ENCODE data around the gene AHCTF1.
"Not testable (repeated sequence)": the region's sequence is repeated elsewhere in the genome, so short reads cannot be mapped to it uniquely, and the experiment has no call there.

AHCTF1 gene

DNA sequence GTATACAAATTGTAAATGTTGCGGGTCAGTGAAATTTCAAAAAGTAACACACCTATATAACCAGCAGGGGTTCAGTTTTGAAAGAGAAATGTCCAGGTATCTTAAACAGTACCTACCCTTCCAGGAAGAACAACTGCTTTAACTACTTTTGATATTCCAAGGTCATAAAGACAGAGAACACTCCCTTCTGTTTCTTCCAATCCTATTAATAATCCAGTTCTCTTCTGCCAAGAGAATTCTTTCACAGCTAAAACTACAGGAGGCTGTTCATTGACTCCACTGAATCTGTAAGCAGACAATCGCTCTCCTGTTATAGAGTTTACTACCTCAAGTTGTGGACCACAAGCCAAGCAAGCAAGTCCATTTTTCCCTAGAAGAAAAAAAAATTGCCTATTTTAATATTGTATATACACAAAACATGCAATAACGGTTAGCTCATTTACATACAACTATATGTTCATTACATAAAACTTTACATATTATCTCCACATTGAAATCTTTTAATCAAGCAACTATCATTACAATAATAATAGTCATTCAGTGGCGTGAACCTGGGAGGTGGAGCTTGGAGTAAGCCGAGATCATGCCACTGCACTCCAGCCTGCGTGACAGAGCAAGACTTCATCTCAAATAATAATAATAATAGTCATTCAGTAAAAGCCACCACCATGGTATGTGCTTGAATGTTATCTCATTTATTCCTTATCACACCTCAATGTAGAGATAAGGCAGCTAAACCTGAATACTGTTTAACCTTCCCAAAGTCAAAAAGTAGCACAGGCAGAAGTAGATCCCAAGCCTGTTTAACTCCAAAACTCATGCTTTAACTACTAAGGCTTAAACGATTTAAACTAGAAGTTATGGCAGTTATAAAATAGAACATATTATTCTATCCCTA lies 15.5 kb downstream of the AHCTF1 start:
- not testable (repeated sequence) for DNase-seq (ENCODE audit: low read depth)

GRCh38 chr1:246907472-246907871 lies 24.3 kb downstream of the AHCTF1 start:
- DNase-seq (ENCODE audit: low read depth), result peak; percentile 53

DNA sequence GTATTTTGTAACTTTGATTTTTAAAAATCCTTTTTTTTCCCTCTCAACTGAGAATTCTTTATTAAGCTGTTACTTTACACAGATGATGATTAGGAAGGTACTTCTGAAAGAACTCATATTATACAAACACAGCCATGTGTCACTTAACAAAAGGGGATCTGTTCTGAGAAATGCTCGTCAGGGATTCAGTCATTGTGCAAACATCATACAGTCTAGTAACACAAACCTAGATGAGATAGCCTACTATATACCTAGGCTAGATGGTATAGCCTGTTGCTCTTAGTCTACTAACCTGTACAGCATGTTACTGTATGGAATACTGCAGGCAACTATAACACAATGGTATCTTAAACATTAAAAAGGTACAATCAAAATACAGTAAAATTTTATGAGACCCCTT lies 24.9 kb downstream of the AHCTF1 start:
- no peak for DNase-seq (ENCODE audit: low read depth)

DNA sequence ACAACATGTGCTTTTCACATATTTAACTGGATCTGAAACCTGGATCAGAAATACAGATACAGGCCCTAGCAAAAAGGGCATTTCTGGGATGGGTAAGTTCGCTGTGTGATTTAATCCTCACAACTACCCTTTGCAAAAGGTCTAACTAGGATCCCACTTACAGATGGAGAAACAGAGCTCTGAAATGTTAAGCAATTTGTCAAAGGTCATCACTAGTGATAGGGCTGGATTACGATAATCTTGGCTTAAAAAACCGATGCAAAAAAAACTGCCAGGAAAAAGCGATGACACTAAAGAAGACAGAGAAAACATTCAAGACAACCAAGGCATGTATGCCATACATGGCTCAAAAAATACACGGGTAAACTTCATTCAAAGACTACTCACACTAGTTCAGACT lies 29.9 kb downstream of the AHCTF1 start:
- DNase-seq (ENCODE audit: low read depth), result no peak

GRCh38 chr1:246897302-246897701 lies 34.4 kb downstream of the AHCTF1 start:
- no peak for DNase-seq (ENCODE audit: low read depth)

DNA sequence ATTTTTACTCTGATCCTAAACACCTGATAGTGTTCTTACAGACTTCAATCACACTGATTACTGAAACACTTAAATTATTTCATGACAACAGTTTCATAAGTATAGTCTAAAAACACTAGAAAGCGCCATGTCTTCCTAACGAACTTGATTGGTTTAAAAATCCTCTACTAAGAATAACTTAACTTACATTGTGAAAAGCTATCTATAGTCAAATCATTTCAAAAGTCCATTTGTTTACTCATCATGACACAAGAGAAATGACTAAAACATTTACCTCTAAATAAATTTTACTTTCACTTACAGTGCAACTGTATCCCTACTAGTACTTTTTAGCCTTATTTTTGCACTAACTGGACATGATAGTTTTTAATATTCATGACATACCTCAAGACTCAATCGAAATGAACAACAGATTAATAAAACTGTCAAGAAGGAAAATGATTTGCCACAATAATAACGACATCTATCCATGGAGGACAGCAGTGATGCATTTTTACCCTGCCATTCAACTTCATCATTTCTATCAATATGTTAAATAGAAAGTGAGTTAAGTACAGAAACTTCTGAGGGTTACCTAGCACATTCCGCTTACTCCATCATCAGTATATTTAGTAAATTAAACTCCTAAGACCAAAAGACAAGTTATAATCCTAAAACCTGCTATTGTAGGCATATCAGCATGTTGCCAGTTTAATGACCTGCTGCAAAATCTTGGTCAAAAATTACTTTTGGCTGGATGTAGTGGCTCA lies 38.4 kb downstream of the AHCTF1 start:
- peak; percentile 10 for DNase-seq (ENCODE audit: low read depth)

DNA sequence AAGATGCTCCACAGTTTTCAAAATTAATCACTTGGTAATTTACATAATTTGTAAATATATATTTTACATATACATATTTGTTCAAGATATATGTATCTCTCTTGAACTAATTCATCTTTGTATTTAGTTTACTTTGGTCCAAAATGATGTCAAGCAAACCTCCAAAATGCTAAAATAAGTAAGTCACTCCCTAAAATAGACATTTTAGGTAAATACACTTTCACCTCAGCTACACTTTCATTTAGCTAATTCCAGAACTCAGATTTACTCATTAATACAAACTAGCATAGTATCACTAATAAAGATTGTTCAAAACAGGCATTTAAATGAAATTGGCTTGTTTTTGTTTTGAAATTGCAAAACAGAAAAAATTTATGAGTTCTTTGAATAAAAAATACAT lies 40.6 kb downstream of the AHCTF1 start:
- DNase-seq (ENCODE audit: low read depth), result no peak

DNA sequence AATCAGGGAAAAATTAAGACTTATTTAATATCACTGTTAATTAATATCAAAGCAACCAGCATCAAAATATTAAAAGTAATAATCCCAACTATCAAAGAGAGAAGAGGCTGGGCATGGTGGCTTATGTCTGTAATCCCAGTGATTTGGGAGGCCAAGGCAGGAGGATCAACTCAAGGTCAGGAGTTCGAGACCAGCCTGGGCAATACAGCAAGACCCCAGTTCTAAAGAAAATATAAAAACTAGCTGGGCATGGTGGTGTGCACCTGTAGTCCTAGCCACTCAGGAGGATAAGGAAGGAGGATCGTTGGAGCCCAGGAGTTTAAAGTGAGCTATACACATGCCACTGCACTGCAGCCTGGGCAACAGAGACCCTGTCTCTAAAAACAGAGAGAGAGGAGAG lies 43.2 kb downstream of the AHCTF1 start:
- DNase-seq (ENCODE audit: low read depth), result no peak

- not testable (repeated sequence) for DNase-seq (ENCODE audit: low read depth)
Measured at GRCh38 chr1:246885389-246885788, 46.4 kb downstream of the AHCTF1 start.

DNA sequence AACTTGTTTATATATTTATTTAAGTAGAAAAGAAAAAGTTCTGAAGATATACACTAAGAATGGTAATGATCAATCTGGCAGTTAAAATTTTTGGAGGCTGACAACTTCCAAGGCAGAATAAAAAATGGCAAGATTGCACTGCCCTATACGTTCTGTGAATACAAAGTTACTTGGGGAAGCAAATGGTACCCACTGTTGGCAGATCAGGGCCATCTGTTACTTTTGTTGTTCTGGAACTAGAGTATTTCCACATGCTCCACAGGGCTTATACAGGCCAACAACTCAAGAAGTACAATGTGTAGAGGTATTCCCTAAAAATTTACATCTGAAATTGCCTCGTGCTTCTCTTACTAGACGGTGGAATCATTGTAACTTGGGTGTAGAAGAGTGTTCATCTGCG lies 53.2 kb downstream of the AHCTF1 start:
- DNase-seq (ENCODE audit: low read depth), result no peak

GRCh38 chr1:246876431-246876830 lies 55.3 kb downstream of the AHCTF1 start:
- no peak for DNase-seq (ENCODE audit: low read depth)

DNA sequence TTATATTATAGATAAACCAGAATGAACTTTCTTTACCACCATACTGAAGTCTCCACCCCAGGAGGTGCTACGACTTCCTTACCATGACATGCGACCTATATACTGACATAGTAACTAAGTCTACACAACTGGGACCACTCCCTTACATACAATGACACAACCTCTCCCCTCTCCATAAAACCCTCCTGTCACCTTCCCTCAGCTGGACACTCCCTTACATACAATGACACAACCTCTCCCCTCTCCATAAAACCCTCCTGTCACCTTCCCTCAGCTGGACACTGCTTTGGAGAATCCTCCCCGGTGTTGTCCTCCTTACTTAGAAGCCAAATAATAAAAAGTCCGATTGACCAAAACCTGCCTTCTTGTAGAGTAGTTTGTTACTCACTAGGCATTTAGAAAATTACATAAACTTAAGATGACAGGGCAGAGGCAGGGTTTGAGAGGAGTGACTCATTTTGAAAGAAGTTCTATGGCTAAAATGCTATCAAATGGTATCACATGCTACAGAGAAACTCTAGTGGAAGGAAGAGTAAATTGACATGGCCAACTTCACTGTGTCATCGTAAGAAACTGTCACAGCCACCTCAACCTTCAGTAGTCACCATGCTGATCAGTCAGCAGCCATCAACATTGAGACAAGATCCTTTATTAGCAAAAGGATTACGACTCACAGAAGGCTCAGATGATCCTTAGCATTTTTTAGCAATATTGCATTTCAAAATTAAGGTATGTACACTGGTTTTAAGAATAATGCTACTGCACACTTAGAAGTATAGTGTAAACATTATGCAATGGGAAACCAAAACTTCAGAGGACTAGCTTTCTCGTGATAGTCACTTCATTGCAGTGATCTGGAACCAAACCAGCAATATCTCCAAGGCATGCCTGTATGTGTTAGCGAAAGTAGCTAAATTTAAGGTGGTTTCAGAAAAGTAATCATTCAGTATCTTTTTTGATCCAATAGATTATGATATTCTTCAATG lies 56.4 kb downstream of the AHCTF1 start:
- peak; percentile 87 for DNase-seq (ENCODE audit: low read depth)

GRCh38 chr1:246865921-246866320 lies 65.8 kb downstream of the AHCTF1 start:
- no peak for DNase-seq (ENCODE audit: low read depth)

DNA sequence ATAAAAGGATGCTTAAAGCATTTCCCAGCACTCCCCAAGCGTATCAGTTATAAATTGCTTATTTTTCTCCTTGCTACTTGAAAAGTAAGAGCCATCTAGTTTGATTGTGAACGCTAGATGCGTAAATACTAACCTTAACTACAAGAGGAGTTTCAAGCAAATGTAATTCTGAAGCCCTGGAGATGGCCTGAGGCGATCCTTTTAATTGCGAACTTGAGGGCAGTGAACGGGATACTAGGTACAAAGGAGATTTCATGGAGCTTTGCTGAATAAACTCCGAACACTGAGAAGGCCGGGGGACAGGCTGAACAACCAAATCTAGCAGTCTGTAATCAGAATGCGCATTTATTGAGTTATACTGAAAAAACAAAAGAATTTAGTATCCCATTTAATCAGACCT lies 68.0 kb downstream of the AHCTF1 start:
- not testable (repeated sequence) for DNase-seq (ENCODE audit: low read depth)

GRCh38 chr1:246860401-246860800 lies 71.3 kb downstream of the AHCTF1 start:
- peak; percentile 78 for DNase-seq (ENCODE audit: low read depth)

DNA sequence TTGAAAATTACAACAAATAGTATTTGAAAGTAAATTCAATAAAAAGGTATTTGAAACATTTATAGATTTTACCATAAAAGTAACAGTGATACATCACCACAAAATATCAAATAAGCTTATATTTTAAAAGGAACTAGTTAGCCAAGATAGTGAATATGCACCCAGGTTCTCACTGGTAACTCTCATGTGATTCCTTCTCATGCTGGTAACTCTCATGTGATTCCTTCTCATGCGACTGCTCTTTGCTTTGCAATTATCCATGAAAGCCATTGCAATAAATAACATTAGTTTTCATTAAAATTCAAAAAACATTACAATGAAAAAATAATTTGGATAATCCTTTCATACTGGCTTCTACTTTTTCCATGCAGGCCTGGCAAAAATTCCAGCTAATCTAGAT lies 75.4 kb downstream of the AHCTF1 start:
- DNase-seq (ENCODE audit: low read depth), result no peak

DNA sequence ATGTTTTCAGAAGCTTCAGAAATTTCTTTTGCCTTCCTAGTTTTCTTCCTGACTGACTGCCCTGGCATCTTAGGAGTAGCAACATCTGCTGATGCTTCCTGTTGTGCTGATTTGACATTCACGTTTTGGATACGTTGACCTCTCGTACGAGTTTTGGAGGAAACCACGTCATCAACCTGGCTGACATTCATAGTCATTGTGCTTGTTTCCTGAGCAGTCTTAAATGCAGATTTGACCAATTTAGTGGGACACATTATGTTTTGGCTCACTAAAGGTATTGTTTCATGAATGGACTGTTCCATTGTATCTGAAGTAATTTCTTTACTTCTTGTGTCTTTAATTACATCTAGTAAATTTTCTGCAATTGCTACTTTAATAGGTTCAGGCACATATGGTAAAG lies 81.1 kb downstream of the AHCTF1 start:
- not testable (repeated sequence) for DNase-seq (ENCODE audit: low read depth)

GRCh38 chr1:246843876-246844275 lies 87.9 kb downstream of the AHCTF1 start:
- no peak for DNase-seq (ENCODE audit: low read depth)

DNA sequence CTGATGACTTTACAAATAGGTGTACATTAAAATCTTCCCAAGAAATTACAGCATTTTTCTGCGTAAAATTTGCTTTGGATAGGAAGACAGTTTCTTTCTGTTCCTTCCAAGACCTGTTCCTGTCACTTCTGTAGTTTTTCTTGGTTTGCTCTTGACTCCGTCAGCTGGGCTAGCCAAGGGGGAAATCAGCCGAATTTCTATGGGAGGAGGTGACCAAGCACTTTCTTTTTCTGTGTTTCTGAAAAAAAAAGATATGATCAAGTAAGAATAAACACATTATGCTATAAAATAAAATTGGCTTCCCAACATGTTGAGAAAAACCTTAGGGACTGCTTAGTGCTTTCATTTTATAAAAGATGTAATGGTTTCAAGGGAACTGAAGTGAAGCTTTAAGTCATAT lies 91.0 kb downstream of the AHCTF1 start:
- DNase-seq (ENCODE audit: low read depth), result not testable (repeated sequence)

GRCh38 chr1:246838118-246838456 lies 93.7 kb downstream of the AHCTF1 start:
- no peak for DNase-seq (ENCODE audit: low read depth)

DNA sequence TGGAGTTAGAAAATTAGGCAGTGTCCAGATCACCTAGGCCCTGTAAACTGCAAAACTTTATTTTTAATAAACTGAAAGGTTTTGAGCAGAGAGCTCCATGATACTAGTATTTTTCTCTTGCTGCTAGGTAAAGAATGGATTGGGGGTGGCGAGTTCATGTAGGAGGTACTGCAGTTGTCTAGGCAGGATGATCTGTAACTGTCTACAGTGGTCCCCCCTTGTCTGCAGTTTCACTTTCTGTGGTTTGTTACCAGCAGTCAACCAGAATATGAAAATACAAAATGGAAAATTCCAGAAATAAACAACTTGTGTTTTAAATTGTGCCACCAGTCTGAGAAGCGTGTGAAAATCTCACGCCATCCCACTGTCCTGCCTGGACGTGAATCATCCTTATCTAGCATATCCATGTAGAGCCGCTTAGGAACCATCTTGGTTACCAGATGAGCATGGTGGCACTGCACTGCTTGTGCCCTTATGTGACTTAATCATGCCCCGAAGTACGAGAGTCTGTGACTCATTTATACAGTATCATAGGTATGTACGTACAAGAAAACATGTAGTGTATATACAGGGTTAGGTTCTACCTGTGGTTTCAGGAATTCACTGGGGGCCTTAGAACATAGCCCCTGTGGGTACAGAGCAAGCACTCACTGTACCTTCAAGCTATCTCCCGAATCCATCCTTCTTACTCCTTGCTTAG lies 94.2 kb downstream of the AHCTF1 start:
- peak; percentile 23 for DNase-seq (ENCODE audit: low read depth)
